ENCODE measurements around the gene HSBP1.

DNA sequence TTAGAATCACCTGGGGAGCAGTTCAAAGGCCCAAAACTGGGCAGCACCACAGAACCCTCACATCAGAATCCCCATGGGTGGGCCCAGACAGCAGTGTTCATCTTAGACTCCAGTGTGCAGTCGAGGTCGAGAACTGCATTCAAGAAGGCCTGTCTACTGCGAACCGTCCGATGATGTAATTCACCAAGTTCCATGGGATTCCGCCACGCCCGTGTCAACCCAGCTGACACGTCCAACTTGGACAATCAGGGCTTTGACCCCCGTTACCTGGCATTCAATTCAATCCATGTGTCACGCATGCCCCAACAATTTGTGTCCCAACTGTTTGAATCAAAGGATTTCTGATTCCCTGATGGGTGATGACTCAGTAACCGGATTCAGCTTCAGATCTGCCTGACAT lies 9.2 kb downstream of the HSBP1 start:
- TF ChIP-seq EZH2 (IDR thresholded peaks at IDR 0.05; ENCODE audit: low read length, missing control alignments) (no peak), CTCF (conservative IDR thresholded peaks at IDR 0.05 in 1 of 2, IDR thresholded peaks at IDR 0.05 in 1 of 2; ENCODE audit: low read depth in 1 of 2, low read length in 2 of 2) (no peak)

All from fibroblast of lung (primary cell).